ENCODE measurements around the gene SERPINB3.
"Not testable (repeated sequence)": the region's sequence is repeated elsewhere in the genome, so short reads cannot be mapped to it uniquely, and the experiment has no call there.

SERPINB3 gene

DNA sequence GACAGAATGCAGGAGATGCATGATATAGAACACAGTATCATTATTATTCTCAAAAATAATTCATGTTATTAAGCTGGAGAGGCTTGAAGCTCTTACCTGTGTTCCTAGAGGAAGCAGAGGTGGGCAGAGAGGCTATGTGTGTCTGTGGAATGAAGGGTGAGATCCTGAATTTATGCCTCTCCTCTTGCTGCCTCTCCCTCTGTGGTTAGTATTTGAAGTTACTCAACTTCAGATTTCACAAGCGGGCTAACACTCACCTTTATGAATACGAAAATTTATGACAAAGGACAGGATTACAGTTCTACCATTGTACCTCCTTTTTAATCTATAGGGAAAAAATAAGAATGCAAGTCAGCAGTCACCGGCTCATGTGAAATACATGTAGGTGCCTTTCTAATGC lies at the start of gene SERPINB3:
SERPINB3 (minus strand) TSS at position 144 of the 400 bp plus-strand sequence. CDS start 677 bp downstream, outside the sequence.
- not testable (repeated sequence) for DNase-seq (ENCODE audit: low read depth)

DNA sequence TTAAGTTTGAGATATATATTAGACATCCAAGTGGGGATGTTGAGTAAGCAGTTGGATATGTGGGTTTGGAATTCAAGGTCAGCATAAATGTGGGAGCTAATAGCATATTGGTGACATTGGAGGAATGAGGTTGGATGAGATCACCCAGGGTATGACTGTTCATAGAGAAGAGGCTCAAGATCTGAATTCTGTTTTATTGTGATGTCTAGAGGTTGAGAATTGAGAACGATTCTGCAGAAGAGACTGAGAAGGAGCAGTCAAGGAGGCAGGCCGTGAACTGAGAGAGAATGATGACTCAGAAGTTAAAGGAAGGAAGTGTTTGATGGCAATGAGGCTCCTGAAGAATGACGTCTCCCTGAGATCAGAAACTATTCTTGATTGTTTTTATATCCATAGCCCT lies 47.0 kb upstream of the SERPINB3 start:
- no peak for DNase-seq (ENCODE audit: low read depth)

DNA sequence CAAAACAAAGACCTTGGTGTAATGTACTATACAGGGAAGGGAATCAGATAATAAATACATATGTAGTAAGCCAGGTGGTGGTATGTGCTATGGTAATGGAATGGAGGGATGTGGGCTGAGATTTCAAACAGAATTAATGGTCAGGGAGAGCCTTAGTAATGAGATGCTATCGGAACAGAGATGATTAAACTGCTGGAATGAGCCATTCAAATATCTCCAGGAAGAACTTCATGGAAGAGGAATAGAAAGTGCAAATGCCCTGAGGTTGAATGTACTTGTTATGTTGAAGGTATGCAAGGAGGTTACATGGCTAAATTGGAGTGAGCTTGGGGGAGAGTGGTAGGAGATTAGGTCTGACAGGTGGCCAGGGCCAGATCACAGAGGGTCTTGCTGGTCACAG lies 46.1 kb upstream of the SERPINB3 start:
- no peak for DNase-seq (ENCODE audit: low read depth)

GRCh38 chr18:63705401-63705800 lies 43.7 kb upstream of the SERPINB3 start:
- no peak for DNase-seq (ENCODE audit: low read depth)

- no peak for DNase-seq (ENCODE audit: low read depth)
Observed at GRCh38 chr18:63702660-63703059, 41.0 kb upstream of the SERPINB3 start, which contains the start of gene SERPINB11. SERPINB11 (plus strand) TSS chr18:63702960; CDS start chr18:63710194, 7,234 bp downstream.

GRCh38 chr18:63701952-63702351 lies 40.3 kb upstream of the SERPINB3 start:
- no peak for DNase-seq (ENCODE audit: low read depth)

DNA sequence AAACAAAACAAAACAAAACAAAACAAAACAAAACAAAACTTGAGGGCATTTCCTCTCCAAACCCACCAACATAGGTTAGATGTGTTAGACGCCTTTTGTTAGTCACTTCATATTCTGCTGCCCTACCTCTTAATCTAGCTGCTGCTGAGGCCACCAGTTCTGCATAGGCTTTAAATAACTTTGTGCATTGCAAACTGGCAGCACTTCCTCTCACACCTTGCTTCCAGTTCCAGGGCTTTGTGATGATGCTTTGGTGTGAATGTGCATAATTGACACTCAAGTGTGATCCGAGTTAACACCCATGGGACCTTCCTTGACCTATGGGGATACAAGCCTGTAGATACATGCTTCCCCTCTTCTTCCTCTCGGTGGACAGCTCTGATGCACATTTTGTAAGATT lies 38.8 kb upstream of the SERPINB3 start:
- DNase-seq (ENCODE audit: low read depth): no peak

DNA sequence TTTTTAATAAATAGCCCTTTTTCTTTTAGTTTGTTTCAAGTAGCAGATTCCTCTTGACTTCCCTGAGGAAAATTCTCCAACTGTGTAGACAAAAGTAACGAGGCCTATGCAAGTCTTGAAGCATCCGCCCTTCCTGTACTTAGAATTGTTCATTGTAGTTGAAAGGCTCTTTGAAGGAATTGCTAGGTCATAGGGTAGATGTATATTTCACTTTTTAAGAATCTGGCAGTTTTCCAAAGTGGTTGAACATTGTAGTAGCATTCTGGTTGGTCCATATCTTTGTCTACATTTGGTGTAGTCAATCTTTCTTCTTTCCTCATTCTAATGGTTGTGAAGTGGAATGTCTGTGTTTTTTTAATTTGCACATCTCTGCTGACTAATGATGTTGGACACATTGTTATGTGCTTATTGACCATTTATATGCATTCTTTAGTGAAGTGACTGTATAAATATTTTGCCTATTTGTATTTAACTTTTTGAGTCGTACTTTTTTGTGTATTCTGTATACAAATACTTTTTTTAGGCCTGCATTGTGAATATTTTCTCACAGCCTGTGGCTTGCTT lies 35.5 kb upstream of the SERPINB3 start:
- DNase-seq (ENCODE audit: low read depth): no peak

- no peak for DNase-seq (ENCODE audit: low read depth)
Observed at GRCh38 chr18:63689064-63689463, 27.4 kb upstream of the SERPINB3 start.

DNA sequence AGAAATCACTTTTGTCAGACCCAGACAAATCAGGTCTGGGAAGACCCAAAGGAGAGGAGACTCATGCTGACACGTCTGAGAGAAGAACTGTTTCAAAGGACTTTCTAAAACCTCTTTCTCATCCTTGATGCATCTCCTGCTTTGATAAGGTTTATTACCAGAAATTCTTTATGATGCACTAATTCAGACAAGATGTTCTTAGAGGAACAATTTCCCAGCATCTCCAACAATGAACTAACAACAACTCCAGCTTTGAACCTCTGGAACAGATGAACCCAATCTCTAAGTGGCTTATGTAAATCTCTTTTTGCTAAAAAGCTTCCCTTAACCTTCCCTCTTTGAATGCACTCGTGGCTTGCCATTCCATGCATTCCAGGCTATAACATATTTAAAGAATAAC lies 25.2 kb upstream of the SERPINB3 start:
- no peak for DNase-seq (ENCODE audit: low read depth)

- DNase-seq (ENCODE audit: low read depth): no peak
Observed at GRCh38 chr18:63684718-63685117, 23.0 kb upstream of the SERPINB3 start.

DNA sequence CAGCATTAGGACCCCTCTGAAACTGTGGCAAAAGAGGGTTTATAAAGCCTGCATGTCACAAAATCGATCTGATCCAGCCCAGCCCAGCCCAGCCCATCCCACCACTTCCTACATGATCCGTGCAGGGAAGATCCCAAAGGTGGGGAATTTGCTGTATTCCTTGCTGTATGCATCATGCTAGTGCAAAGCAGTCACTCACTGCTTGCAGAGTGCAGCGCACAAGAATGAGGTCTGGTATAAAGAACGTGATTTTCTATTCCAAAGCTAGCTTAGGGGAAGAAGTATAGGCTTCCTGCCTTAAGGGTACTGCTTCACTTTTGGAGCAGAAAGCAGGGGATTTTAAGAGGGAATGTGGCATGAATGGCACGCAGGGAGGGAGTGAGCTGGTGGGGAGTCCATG lies 22.2 kb upstream of the SERPINB3 start:
- DNase-seq (ENCODE audit: low read depth): no peak

GRCh38 chr18:63683152-63683551 lies 21.5 kb upstream of the SERPINB3 start:
- DNase-seq (ENCODE audit: low read depth): no peak

DNA sequence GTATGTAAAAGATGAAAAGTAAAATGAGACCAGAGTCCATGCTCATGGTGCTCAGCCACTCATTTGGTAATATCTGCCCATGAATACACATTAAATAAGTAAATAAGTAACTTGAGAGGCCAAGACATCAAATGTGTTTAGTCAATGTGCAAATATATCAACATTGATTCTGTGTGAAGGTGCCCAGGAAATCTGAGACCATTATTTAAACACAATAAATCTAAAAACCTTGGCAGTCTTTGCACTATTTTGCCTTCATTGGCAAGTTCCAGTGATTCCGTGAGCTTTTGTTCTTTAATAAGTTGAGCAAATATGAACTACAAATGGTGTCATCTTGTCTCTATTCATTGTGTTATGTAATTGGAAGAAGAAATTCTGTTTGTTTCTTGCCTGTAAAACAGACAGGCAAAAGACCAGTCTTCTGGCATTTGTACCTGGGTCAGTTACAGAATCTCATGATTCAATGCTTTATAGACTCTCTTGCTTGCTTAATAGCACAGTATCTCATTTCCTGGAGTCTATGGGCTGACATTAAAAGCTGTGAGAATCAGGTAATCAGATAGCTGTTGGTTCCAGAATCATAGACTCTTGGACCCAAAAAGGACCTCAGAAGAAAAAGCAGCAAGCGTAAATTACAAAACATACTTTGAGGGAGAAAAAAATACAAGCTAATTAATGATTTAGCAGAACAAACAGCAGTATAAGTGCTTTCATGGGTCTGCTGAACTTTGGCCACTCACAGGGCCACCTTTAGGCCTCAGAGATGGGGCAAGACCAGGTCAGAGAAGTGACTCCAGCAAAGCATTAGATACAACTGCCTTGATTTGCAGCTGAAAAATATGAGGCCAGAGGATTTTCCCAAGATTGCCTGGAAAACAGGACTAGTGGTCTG lies 20.0 kb upstream of the SERPINB3 start:
- DNase-seq (ENCODE audit: low read depth): no peak

GRCh38 chr18:63679820-63680606 lies 18.3 kb upstream of the SERPINB3 start:
- DNase-seq (ENCODE audit: low read depth): no peak

- DNase-seq (ENCODE audit: low read depth): no peak
Observed at GRCh38 chr18:63677500-63678225, 16.0 kb upstream of the SERPINB3 start.

DNA sequence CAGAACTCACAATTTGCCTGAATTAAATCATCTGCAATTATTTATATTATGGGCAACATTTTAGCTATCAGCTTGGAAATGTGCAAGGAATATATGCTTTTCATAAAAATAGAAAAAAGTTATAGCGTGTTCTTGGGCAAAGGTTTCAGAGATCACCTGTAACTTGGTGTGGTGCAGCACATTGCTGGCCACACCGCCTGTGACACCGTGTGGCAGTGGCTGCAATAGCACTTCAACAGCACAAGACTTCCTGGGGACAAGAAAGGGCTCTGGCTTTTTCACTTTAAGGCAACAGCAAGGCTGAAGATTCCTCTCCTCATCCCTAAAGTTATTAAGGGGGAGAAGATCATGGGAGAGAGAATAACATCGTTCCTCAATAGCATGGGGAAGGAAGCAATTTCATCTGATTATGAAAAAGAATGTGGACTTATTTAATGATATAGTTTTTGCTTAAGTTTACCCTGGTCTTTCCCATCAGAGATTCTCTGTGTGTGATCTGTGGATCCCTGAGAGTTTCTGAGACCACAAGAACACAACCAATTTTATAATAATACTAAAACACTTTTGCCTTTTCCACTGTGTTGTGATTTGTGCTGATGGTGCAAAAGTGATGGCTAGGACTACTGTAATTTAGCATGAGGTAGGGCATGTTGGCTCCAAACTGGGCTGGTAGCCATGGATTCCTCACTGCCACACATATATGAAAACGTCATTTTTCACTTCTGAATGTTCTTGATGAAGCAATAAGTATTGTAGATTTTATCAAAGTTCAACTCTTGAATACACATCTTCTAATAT lies 15.0 kb upstream of the SERPINB3 start:
- DNase-seq (ENCODE audit: low read depth): no peak

- no peak for DNase-seq (ENCODE audit: low read depth)
Observed at GRCh38 chr18:63664571-63664970, 2.9 kb upstream of the SERPINB3 start.

DNA sequence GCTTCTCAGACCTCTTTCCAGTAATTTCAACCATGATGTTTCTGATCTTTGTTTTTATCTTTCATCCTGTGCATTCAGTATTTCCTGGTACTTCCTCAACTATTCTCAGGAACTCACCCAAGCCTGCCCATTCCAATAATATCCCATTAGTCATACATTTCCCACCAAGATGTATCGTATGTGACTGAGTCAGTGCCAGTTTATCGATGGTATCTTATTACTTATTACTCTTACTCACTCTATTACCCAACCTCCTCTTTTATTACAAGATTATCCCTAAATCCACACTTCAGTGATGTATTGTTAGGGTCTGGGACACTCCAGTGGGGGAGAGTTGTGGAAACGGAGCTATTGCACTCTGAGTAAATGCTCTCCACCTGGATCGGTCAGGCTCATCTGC lies 2.8 kb downstream of the SERPINB3 start:
- DNase-seq (ENCODE audit: low read depth): not testable (repeated sequence)

- not testable (repeated sequence) for DNase-seq (ENCODE audit: low read depth)
Observed at GRCh38 chr18:63650271-63650670, 11.4 kb downstream of the SERPINB3 start.

DNA sequence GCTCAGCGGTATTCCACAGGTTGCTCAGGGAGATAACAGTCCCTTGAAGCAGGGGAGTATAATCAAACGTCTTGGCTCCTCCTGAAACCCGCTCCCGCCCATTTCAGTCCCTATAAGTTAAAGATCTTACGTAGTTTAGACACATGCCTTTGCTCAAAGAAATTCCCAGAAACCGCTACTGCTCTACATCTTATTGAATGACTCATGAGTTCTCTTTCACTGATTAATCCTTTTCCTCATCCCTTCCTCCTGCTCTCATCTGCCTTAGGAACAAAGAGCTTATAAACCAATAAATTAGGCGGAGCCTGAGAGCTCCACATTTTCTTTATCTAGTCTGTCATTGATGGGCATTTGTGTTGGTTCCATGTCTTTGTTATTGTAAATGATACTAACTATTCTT lies 13.5 kb downstream of the SERPINB3 start:
- DNase-seq (ENCODE audit: low read depth): no peak
